ENCODE results near the gene CDH15. TPM values are rescaled to one million over a fixed set of nuclear protein-coding genes. Genes with fewer than 3 reads are reported as not detected.

The CDH15 gene
- total and polyA plus RNA-seq, 2 of the 13 experiments (the other 11 are each of a cell fraction or from before 2014, with no cell fraction given): 0.74 to 2.2 TPM

GRCh38 chr16:89241187-89242007 lies 69.8 kb downstream of the CDH15 start (continued):
- no peak for TF ChIP-seq E2F5 (CRISPR knock-in tag; conservative IDR thresholded peaks at IDR 0.05)
- TF ChIP-seq SOX5 (CRISPR knock-in tag; IDR thresholded peaks at IDR 0.05; ENCODE audit: borderline replicate concordance): no peak; the same call in 1 of the 2 replicates
- TF ChIP-seq ZNF841 (CRISPR knock-in tag; IDR thresholded peaks at IDR 0.05; ENCODE audit: borderline replicate concordance): no peak
- TF ChIP-seq NONO (IDR thresholded peaks at IDR 0.05): no peak
- no peak; the same call in 1 of the 2 replicates for TF ChIP-seq NONO (CRISPR knock-in tag; conservative IDR thresholded peaks at IDR 0.05)
- peak; percentile 98 for TF ChIP-seq HNRNPK (IDR thresholded peaks at IDR 0.05; ENCODE audit: low read depth, low read length, poor library complexity, severe bottlenecking)
- no peak for TF ChIP-seq ZNF30 (CRISPR knock-in tag; IDR thresholded peaks at IDR 0.05)
- TF ChIP-seq TARDBP (CRISPR knock-in tag; IDR thresholded peaks at IDR 0.05): peak; percentile 91
- peak; percentile 54; the same call in 1 of the 2 replicates for TF ChIP-seq NCOA1 (CRISPR knock-in tag; IDR thresholded peaks at IDR 0.05)
- TF ChIP-seq SETDB1 (CRISPR knock-in tag; IDR thresholded peaks at IDR 0.05; ENCODE audit: borderline replicate concordance): no peak
- peak; percentile 62; the same call in 1 of the 2 replicates for TF ChIP-seq ZSCAN29 (CRISPR knock-in tag; conservative IDR thresholded peaks at IDR 0.05)
- TF ChIP-seq, protein P1, sequence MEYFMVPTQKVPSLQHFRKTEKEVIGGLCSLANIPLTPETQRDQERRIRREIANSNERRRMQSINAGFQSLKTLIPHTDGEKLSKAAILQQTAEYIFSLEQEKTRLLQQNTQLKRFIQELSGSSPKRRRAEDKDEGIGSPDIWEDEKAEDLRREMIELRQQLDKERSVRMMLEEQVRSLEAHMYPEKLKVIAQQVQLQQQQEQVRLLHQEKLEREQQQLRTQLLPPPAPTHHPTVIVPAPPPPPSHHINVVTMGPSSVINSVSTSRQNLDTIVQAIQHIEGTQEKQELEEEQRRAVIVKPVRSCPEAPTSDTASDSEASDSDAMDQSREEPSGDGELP (IDR thresholded peaks at IDR 0.05; ENCODE audit: borderline replicate concordance, low read depth): no peak
- TF ChIP-seq ZHX2 (IDR thresholded peaks at IDR 0.05; ENCODE audit: low read depth): no peak; the same call in 1 of the 2 replicates
- TF ChIP-seq ZHX2 (CRISPR knock-in tag; IDR thresholded peaks at IDR 0.05; ENCODE audit: borderline replicate concordance): peak; percentile 61; the same call in 1 of the 2 replicates
- TF ChIP-seq PHF20 (CRISPR knock-in tag; IDR thresholded peaks at IDR 0.05): peak; percentile 96
- TF ChIP-seq MED1 (CRISPR knock-in tag; IDR thresholded peaks at IDR 0.05): peak; percentile 86
- TF ChIP-seq BHLHE40 (IDR thresholded peaks at IDR 0.05; ENCODE audit: low read length): no peak; the same call in 1 of the 2 replicates
- TF ChIP-seq NAIF1 (CRISPR knock-in tag; IDR thresholded peaks at IDR 0.05; ENCODE audit: borderline replicate concordance): no peak
- TF ChIP-seq SOX6 (IDR thresholded peaks at IDR 0.05): no peak
- TF ChIP-seq SOX6 (CRISPR knock-in tag; IDR thresholded peaks at IDR 0.05): peak; percentile 85
- TF ChIP-seq ZNF547 (CRISPR knock-in tag; IDR thresholded peaks at IDR 0.05): peak; percentile 27; the same call in 1 of the 2 replicates
- no peak for TF ChIP-seq ZNF510 (CRISPR knock-in tag; IDR thresholded peaks at IDR 0.05; ENCODE audit: low read depth)
- no peak for TF ChIP-seq ZNF460 (CRISPR knock-in tag; IDR thresholded peaks at IDR 0.05; ENCODE audit: borderline replicate concordance)
- no peak for TF ChIP-seq HNRNPL (IDR thresholded peaks at IDR 0.05; ENCODE audit: low read depth, low read length)
